HepG2 (cell line): ENCODE results near the gene KDELR3. TPM values are rescaled to one million over a fixed set of nuclear protein-coding genes. Genes with fewer than 3 reads are reported as not detected.

Experiments
- ATAC-seq: fragments of 200-7000 bp; cut with Tn5 transposase; 3 replicates; pipeline ENCODE4 v1.9.1; 2020; ENCODE audit warnings: mild to moderate bottlenecking, moderate library complexity
- BruUV-seq: library from RNA; stranded (reverse); fragments of 400-500 nt; replicated peaks from 2 replicates; lab custom pipeline; 2021; lab: Mats Ljungman, UMichigan
- CTCF ChIA-PET: fragments of 300-600 bp; formaldehyde crosslinking; extraction: SDS; loops from one replicate; lab custom pipeline; 2021; ENCODE audit warnings: low total read pairs, inconsistent platforms, low intra/inter-chr PET ratio; lab: Yijun Ruan, JAX
- POLR2A ChIA-PET: fragments of 350-600 bp; sonication (Branson Sonifier 250); formaldehyde crosslinking; loops from one replicate; lab custom pipeline; 2020; ENCODE audit warnings: antibody characterized with exemption, inconsistent platforms; lab: Yijun Ruan, JAX
- DNase-seq: peaks from one replicate; pipeline ENCODE4 v3.0.0-alpha.2; 2015; ENCODE audit warnings: low spot score
- FAIRE-seq: peaks from 3 replicates; lab custom pipeline; 2011; peaks lifted over from hg19 to GRCh38; lab: Jason Lieb, UNC
- H2AFZ ChIP-seq: one replicate; pipeline ENCODE4 v1.6.1; 2011; ENCODE audit warnings: low read length, inconsistent platforms
- H3K27ac ChIP-seq: fragments of 300-600 bp; 3 replicates; pipeline ENCODE4 v1.8.0; 2011; ENCODE audit warnings: mixed run types, mild to moderate bottlenecking, mixed read lengths, low read length, inconsistent platforms; ENCODE audit not compliant: insufficient read depth; ENCODE audit errors: extremely low read length
- H3K27me3 ChIP-seq, 2 experiments: fragments of 200-600 bp in 1 of 2; 2 replicates in 1 of 2; 3 replicates in 1 of 2; pipeline versions ENCODE4 v1.6.0 to v1.8.0; 2011; ENCODE audit warnings: low read length in 2 of 2, mild to moderate bottlenecking in 2 of 2, moderate library complexity in 2 of 2, inconsistent platforms in 1 of 2; ENCODE audit not compliant: insufficient read depth in 2 of 2, control insufficient read depth in 1 of 2
- H3K36me3 ChIP-seq, 2 experiments: fragments of 200-600 bp in 1 of 2; replicated peaks in 1 of 2; 2 replicates in 1 of 2; 3 replicates in 1 of 2; pipeline versions ENCODE4 v1.5.1 to v1.8.0; 2011; ENCODE audit warnings: low read length in 2 of 2, inconsistent platforms in 1 of 2; ENCODE audit not compliant: insufficient read depth in 2 of 2, control insufficient read depth in 1 of 2
- H3K4me1 ChIP-seq: 2 replicates; pipeline ENCODE4 v1.5.1; 2012; ENCODE audit warnings: low read length, inconsistent platforms; ENCODE audit not compliant: insufficient read depth
- H3K4me2 ChIP-seq: 2 replicates; pipeline ENCODE4 v1.6.0; 2011; ENCODE audit warnings: low read depth, low read length, inconsistent platforms
- H3K4me3 ChIP-seq, 3 experiments: fragments of 200-600 bp in 1 of 3; sonication (generic), shearing (Covaris generic) in 1 of 3; replicated peaks in 1 of 3; 2 replicates each; pipeline ENCODE4 v1.5.1; 2011 to 2016; ENCODE audit warnings: low read length in 3 of 3, inconsistent platforms in 2 of 3, low read depth in 2 of 3, mild to moderate bottlenecking in 2 of 3, control low read depth in 1 of 3, mixed read lengths in 1 of 3; ENCODE audit not compliant: insufficient read depth in 1 of 3
- H3K79me2 ChIP-seq: one replicate; pipeline ENCODE4 v1.6.1; 2011; ENCODE audit warnings: low read length, inconsistent platforms; ENCODE audit not compliant: insufficient read depth
- H3K9ac ChIP-seq: 2 replicates; pipeline ENCODE4 v1.6.0; 2011; ENCODE audit warnings: mild to moderate bottlenecking, low read depth, low read length, inconsistent platforms; ENCODE audit not compliant: insufficient read depth
- H3K9me3 ChIP-seq: 2 replicates; pipeline ENCODE4 v1.5.1; 2012; ENCODE audit warnings: mild to moderate bottlenecking, low read length
- H4K20me1 ChIP-seq: 2 replicates; pipeline ENCODE4 v1.6.0; 2011; ENCODE audit warnings: inconsistent platforms, mild to moderate bottlenecking, low read length, moderate library complexity; ENCODE audit not compliant: insufficient read depth
- ARHGAP35 ChIP-seq: sonication (generic); formaldehyde crosslinking; IDR thresholded peaks from 2 replicates; pipeline ENCODE4 v1.9.0; 2022; ENCODE audit warnings: mild to moderate bottlenecking, inconsistent platforms, moderate library complexity, missing genetic modification reagents, borderline replicate concordance
- CBFB ChIP-seq: sonication (generic); formaldehyde crosslinking; IDR thresholded peaks from 2 replicates; pipeline ENCODE4 v1.4.0; 2020; ENCODE audit warnings: missing genetic modification reagents
- EZH2 ChIP-seq: conservative IDR thresholded peaks from 2 replicates; pipeline ENCODE4 v1.6.1; 2012; ENCODE audit warnings: mild to moderate bottlenecking, low read depth, low read length, moderate library complexity
- FOXK1 ChIP-seq: sonication (generic); formaldehyde crosslinking; IDR thresholded peaks from 2 replicates; pipeline ENCODE4 v1.4.0; 2020; ENCODE audit warnings: low read depth, missing genetic modification reagents, borderline replicate concordance
- MLLT10 ChIP-seq: sonication (generic); formaldehyde crosslinking; IDR thresholded peaks from 2 replicates; pipeline ENCODE4 v1.4.0; 2020; ENCODE audit warnings: missing genetic modification reagents
- PLSCR1 ChIP-seq: sonication (generic); formaldehyde crosslinking; IDR thresholded peaks from 2 replicates; pipeline ENCODE4 v1.5.0; 2020; ENCODE audit warnings: missing genetic modification reagents, mild to moderate bottlenecking, borderline replicate concordance
- STAT5B ChIP-seq: sonication (generic); formaldehyde crosslinking; IDR thresholded peaks from 2 replicates; pipeline ENCODE4 v1.4.0; 2020; ENCODE audit warnings: missing genetic modification reagents
- TOPORS ChIP-seq: sonication (generic); formaldehyde crosslinking; IDR thresholded peaks from 2 replicates; pipeline ENCODE4 v1.8.0; 2023; ENCODE audit warnings: mild to moderate bottlenecking, missing genetic modification reagents
- ZNF124 ChIP-seq: sonication (generic); formaldehyde crosslinking; IDR thresholded peaks from 2 replicates; pipeline ENCODE4 v1.4.0; 2020; ENCODE audit warnings: missing genetic modification reagents
- ZNF18 ChIP-seq: sonication (generic); formaldehyde crosslinking; IDR thresholded peaks from 2 replicates; pipeline ENCODE4 v1.8.0; 2022; ENCODE audit warnings: mild to moderate bottlenecking, missing genetic modification reagents; ENCODE audit not compliant: insufficient replicate concordance
- ZNF558 ChIP-seq: sonication (generic); formaldehyde crosslinking; IDR thresholded peaks from 2 replicates; pipeline ENCODE4 v1.9.0; 2022; ENCODE audit warnings: mild to moderate bottlenecking, missing genetic modification reagents, borderline replicate concordance
- ZNF629 ChIP-seq: sonication (generic); formaldehyde crosslinking; conservative IDR thresholded peaks from 2 replicates; pipeline ENCODE4 v1.5.0; 2020; ENCODE audit warnings: missing genetic modification reagents
- WGBS: methylation state at CpG from one replicate; pipeline ENCODE4 v1.1.6; 2017; ENCODE audit warnings: low lambda C conversion rate; 5-methylcytosine and 5-hydroxymethylcytosine counted together
- in situ Hi-C: cut with HindIII; loops from 2 replicates; pipeline ENCODE4 v1.10.0; 2017; ENCODE audit warnings: low pct_unique_long_range_greater_than_20kb; ENCODE audit not compliant: extremely low pct_ligation_motif_present
- intact Hi-C: fragments of 100-400 bp; cut with micrococcal nuclease; formaldehyde crosslinking; loops from one replicate; pipeline ENCODE4 v1.10.0; 2022; ENCODE audit not compliant: unreplicated experiment
- polyA plus RNA-seq, 8 experiments: library from polyadenylated mRNA; depleted of rRNA in 3 of 8; stranded (reverse) in 7 of 8; unstranded in 1 of 8; fragments of >200 nt; fragmentation: Illumina TruSeq in 4 of 8; extraction: Trizol in 4 of 8; gene quantifications; 2 replicates each; pipeline versions ENCODE4 v1.2.1 to v1.2.3, GENCODE V29; 2011 to 2016; ENCODE audit warnings: low read depth in 4 of 8, missing spikeins in 1 of 8, mixed read lengths in 1 of 8; ENCODE audit not compliant: insufficient read depth in 1 of 8
- total RNA-seq, 5 experiments: library from RNA; depleted of rRNA; stranded (reverse); fragments of >200 nt; fragmentation: Illumina TruSeq; extraction: Trizol; gene quantifications; 2 replicates each; pipeline ENCODE4 v1.2.3, GENCODE V29; 2016; ENCODE audit warnings: low read depth in 1 of 5

The KDELR3 gene
- total and polyA plus RNA-seq, 2 of the 13 experiments (the other 11 are each of a cell fraction or from before 2014, with no cell fraction given): 24.2 to 65.7 TPM

GRCh38 chr22:38451864-38452263 lies 16.0 kb upstream of the KDELR3 start:
- CTCF ChIA-PET: no interaction called here
- no peak overlapping the region for H3K27ac ChIP-seq
- no peaks in the 10 kb centered on the region for H3K36me3 ChIP-seq
- no peak for FAIRE-seq
- peaks cover 11% of the 10 kb centered on the region for H3K4me1 ChIP-seq
- 7% methylated on average over 1 of the region's 4 CpGs for WGBS
- no TSS peak for BruUV-seq
- H3K9me3 ChIP-seq: no peaks in the 10 kb centered on the region
- no peak overlapping the region for H2AFZ ChIP-seq
- POLR2A ChIA-PET: no interaction called here
- in situ Hi-C loops: no loop called here
- H3K27me3 ChIP-seq: peaks cover 20 to 68% of the 10 kb centered on the region in 2 experiments
- TF ChIP-seq ZNF629 (peak; percentile 52; the same call in 1 of the 2 replicates), EZH2 (peak; percentile 17; the same call in 1 of the 2 replicates), TOPORS (CRISPR knock-in tag) (no peak)
- TF ChIP-seq, all 625 proteins: peak for 2
- H4K20me1 ChIP-seq: no peaks in the 10 kb centered on the region
- no peak overlapping the region for H3K4me3 ChIP-seq
- no peaks in the 10 kb centered on the region for H3K79me2 ChIP-seq
- no peak overlapping the region for H3K4me2 ChIP-seq
- intact Hi-C loops: no loop called here
- DNase-seq (no peak), ATAC-seq (no peak)
- no peak overlapping the region for H3K9ac ChIP-seq

- no peak overlapping the region for H3K4me2 ChIP-seq
- no peak overlapping the region for H2AFZ ChIP-seq
- H3K9ac ChIP-seq: no peak overlapping the region
- 32% methylated on average over 25 of the region's 25 CpGs for WGBS
- H3K36me3 ChIP-seq: no peaks in the 10 kb centered on the region
- DNase-seq (no peak), ATAC-seq (no peak), FAIRE-seq (no peak)
- H3K79me2 ChIP-seq: no peaks in the 10 kb centered on the region
- in situ Hi-C loops (no loop called here), intact Hi-C loops (no loop called here)
- CTCF ChIA-PET: no interaction called here
- H3K9me3 ChIP-seq: no peaks in the 10 kb centered on the region
- no TSS peak for BruUV-seq
- no peak overlapping the region for H3K27ac ChIP-seq
- no peaks in the 10 kb centered on the region for H4K20me1 ChIP-seq
- POLR2A ChIA-PET: interaction anchor here (0.6 to 0.7 kb wide), 2 partner anchors 29 to 134 kb away, joined by 3 to 4 read pairs; no protein-coding TSS in a partner anchor
- TF ChIP-seq ZNF18 (CRISPR knock-in tag): no peak
- TF ChIP-seq ARHGAP35 (CRISPR knock-in tag): no peak
- TF ChIP-seq CBFB (CRISPR knock-in tag): no peak
- no peak for TF ChIP-seq PLSCR1 (CRISPR knock-in tag)
- TF ChIP-seq MLLT10 (CRISPR knock-in tag): no peak
- TF ChIP-seq FOXK1 (CRISPR knock-in tag): no peak
- no peak for TF ChIP-seq ZNF124 (CRISPR knock-in tag)
- no peak for TF ChIP-seq ZNF558
- no peak for TF ChIP-seq STAT5B (CRISPR knock-in tag)
- peaks cover 19 to 75% of the 10 kb centered on the region in 2 experiments for H3K27me3 ChIP-seq
- peaks cover 11% of the 10 kb centered on the region for H3K4me1 ChIP-seq
- H3K4me3 ChIP-seq: no peak overlapping the region
Measured at GRCh38 chr22:38452373-38453065, 15.4 kb upstream of the KDELR3 start.
